Glomerular visceral epithelial cell (primary cell): Measurements from ENCODE around the gene RXRA.

Experiments used
- DNase-seq: peaks from one replicate; pipeline ENCODE4 v3.0.0-alpha.2; 2016; ENCODE audit errors: extremely low spot score

RXRA gene

DNA sequence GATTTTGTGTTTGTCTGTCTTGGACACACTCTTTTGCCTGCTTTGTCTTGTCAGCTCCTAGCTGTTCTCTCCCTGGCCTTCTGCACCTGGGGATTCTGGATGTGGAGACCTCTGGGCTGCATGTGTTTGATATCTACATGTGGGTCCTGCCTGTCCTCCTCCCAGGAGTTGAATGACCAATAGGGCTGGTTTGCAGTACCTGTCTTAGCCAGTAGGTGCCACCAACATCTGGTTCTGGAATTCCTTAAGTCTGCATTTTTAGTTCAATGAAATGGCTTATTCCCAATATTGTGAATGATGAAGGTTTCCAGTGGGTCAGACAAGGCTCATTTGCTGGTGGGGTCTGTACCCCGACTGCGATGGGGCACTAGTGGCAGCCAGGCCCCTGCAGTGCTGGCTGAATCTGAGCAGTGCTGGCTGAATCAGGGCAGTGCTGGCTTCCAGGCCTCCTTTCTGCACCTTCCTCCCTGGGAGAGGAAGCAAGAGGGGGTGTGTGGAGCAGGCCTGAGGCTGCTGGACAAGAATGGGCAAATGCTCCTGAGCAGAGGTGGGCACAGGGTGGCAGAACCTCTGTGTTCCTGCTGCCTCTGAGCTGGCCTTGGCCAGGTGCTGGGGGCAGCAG, 73.3 kb downstream of the RXRA start:
- no peak for DNase-seq

DNA sequence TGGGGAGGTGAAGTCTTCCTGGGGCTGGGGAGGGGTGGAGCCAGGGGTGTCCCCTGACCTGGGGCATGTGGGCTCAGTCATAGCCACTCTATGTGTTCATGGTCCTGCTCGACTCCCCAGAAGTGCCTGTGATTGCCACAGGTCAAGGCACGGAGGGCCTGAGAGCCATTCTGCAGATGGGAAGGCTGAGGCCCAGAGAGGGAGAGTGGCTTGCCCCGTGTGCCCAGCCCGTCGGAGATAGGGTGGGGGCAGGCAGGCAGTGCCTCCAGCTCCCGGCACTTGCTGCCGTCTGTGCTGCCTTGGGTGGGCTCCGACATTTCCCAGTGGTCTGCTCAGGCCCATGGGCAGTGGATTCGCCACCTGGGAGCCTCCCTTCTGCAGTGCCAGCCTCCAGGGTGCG, 74.0 kb downstream of the RXRA start:
- DNase-seq: no peak

DNA sequence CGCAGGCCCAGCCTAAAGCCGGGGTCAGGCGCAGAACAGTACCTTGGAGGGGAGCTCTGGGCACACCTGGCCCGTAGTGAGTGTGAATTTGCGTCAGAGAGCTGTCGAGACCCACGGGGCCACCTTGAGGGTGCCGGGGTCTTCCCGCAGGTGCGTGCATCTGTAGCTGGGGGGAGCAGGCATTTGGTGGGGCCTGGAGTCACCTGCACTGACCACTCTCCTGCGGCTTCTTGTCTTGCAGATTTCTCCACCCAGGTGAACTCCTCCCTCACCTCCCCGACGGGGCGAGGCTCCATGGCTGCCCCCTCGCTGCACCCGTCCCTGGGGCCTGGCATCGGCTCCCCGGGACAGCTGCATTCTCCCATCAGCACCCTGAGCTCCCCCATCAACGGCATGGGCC, 75.1 kb downstream of the RXRA start:
- no peak for DNase-seq

DNA sequence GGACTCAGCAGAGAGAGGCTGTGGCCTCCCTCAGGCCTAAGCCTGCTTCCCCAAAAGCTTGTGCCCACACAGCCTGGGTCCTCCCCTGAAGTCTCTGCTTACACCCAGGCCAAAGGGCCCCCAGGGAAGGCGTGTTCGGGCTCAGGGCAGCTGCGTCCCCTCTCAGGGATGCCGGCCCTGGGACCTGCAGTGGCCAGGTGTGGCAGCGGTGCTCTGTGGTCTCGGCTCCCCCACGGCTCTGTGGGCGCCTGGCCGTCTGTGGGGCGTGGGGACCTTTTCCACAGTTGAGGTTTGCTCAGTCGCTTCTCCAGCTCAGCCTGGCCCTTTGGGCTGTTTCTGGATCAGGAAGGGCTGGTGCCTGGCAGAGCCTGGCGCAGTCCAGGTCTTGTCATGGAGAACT, 75.9 kb downstream of the RXRA start:
- DNase-seq: no peak

DNA sequence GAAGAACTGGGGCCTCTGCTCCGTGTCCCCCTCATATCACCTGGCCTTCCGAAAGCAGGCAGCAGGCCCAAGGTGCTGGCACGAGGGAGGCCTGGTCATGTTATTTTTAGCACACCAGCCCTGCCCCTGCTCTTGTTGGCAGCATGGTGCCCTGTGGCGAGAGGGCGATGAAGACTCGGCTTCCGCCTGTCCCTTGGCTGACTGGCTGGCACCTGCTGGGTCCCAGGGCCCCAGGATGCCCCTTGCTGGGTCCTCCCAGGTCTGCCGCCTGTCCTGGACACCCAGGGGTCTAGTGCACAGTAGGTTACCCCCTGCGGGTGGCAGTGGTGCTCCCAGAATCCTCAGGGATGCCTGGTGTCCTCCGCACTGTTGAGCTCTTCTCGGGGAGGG, 77.0 kb downstream of the RXRA start:
- no peak for DNase-seq

DNA sequence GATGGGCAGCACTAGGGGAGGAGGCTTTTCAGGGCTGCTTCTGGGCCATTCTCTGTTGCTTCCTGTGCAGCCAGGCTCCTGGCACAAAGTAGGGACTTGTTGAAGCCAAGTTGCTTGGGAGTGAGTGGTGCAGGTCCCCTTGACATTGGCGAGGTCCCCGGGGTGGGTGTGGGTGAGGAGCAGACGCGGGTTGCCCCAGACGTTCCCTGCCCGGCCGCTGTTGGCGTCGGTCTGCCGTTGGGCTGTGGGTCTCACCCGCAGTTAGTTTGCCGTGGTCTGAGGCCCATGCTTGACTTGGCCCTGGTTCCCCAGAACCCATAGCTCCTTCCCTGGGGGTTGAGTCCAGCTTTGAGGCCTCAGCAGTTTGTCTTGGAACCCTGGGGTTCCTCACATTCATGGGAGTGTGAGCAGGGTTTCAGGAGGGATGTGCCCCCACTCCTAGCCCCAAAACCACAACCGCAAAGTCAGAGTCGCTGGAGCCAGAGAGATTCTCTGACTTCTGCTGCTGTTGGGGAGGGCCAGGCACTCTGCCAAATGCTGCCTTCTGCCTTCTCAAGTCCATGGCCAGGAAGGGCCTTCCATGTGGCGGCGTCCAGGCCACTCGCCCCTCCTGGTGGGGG, 77.5 kb downstream of the RXRA start:
- peak; percentile 84 for DNase-seq

DNA sequence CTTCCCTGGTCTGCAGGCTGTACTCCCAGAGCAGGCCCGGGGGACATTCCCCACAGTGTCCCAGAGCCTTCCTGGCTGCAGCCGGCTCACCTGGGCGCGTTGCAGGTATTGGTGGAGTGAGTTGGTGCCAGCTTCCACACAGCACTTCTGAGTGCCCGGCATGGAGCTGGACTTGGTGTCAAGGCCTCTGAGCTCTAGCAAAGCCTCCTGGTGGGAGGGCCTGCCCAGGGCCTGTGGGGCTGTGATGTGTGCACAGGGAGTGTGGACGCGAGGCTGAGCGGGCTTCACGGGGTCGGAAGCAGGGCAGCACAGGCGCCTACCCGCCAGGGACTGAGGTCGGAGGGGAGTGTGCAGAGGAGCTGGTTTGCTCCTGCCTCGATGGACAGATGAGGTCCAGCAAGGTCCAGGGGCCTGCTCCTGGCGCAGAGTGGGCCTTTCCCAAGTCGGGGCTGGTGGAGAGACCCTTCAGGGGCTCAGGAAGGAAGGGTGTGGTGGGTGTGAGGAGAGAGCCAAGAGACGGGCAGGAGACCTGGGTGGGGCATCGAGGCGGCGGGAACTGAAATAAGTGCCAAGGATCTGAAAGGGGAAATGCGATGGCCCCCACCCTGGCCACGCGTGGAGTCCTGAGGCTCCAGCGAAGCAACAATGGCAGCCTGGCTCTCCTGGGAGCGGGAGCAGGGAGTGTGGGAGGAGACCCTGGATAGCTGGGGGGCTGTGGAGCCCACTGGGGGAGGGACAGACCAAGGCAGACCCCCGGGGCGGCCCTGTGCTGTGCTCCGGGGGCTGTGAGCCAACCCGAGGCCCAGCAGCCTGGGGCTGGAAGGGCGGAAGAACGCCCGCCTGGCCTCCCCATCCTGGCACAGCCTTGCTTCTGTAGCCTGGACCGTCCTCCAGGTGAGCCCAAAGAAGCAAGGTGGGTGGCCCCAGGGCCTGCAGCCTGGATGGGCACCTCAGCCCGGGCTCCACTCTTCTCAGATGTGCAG, 78.4 kb downstream of the RXRA start:
- no peak for DNase-seq

DNA sequence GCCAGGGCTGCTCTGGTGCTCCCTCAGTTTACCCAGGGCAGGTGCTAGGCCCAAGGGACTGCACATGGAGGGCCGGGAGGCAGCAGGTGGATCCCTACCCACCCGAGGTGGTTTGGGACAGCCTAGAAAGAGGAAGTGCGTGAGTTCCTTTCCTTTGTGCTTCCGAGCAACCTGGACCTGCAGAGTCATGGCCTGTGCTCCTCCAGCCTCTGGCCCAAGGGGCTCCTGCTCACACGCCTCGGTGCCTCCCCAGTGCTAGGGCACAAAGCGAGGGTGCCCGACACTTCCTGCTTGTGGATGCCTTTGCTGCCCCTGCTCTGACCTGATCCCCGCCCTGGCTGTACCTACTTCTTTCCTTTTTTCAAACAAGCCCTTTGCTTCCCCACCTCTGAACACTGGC, 79.3 kb downstream of the RXRA start:
- DNase-seq: no peak

DNA sequence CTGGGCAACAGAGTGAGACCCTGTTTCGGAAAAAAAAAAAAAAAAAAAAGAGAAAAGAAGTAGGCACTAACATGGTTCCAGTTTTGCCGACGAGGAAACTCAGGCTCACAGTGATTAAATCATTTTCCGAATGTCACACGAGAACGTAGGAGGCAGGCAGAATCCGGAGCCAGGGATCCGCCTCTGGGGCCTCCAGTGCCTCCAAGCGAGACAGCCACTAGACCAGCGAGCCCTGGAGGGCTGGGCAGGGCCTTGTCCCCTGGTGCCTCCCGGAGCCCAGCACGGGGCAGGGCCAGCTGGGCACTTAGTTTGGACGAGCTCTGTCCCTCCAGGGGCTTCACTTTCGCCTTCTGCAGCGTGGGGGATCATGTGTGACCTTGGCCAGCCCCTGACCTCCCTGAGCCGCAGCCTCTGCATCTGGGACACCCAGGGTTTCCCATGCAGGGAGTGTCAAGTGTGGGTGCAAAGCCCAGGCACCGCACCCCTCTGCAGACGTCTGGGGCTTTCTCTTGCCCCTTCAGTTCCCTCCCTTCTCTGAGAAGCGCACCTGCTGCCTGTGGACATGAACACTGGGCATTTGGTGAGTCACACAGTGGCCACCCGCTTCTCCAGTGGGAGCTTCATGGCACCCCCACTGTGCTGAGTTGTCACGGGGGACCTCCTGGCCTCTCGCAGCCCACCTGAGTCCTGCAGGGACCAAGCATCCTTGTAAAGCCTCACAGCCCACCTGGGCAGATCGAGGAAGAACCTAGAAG, 80.3 kb downstream of the RXRA start:
- no peak for DNase-seq

DNA sequence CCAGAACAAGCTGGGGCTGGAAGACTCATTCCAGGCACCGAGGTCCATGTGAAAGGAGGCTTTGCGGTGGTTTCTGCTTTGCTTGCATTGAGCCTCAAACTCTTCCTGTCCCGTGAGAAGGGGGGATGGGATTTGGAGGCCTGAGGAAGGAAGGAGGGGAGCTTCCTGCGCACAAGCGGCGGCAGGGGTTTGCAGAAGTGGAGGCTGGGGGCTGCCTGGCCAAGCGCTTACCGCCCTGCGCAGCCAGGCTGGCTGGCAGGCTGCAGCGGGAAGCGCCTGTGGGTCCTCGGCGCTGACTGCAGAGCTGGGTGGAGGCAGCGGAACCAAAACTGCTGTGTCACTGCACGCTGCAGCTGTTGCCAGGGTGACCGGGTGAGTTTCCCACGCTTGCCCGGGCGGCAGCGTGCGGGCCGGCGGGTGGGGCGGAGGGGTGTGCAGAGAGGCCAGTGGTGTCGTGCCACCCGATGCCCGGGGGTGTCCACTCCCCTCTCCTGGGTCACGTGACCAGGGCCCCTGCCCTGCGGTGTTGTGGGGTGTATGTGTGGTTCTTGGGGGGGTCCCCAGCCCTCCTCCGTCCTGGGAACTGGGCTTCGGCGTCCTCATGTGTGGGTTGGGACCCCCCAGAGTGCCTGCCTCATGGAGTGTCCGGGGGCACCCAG, 81.0 kb downstream of the RXRA start:
- DNase-seq: peak; percentile 90

DNA sequence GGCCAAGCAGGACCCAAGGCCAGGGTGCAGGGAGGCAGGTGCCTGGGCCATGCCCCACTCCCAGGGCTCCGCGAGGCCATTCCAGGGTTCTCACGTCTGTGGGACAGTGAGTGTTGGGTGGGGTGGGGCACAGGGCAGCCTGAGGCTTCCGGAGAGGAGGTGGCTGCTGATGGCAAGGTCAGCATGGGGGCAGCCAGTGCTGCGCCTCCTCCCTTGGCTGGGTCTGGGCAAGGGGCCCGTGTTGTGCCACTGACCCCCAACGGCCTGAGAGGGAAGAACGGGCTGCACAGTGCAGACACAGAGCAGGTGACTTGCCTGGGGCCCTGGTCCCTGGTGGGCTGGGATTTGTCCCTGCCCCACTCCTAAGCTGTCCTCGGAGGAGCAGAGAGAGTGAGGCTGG, 82.1 kb downstream of the RXRA start:
- no peak for DNase-seq

DNA sequence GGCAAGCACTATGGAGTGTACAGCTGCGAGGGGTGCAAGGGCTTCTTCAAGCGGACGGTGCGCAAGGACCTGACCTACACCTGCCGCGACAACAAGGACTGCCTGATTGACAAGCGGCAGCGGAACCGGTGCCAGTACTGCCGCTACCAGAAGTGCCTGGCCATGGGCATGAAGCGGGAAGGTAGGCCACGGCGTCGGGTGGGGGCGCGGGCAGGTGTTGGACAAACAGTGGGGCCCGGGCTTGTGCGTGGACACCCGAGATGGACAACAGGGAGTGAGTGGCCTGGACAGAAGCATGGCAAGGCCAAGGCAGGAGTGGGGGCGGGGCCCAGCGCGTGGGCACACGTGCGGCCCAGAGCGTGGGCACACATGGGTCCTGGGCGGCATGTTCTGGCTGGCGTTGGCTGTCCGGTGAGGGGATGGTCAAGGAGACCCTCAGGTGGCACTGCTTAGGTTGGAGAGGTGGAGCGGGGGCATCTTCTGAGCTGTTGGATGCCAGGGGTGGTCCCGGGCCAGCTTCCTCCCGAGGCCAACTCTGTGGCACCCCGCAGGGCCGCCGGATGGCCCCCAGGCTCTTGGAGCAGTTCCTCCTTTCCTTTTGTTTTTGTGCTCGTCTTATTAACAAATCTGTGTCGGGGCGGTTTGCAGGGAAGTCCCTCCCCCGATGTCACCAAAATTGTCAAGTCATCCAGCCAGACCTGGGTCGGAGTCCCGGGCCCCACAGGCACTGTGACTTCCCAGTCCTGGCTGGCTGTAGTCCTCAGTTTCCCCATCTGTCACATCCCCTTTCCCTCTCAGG, 82.9 kb downstream of the RXRA start:
- no peak for DNase-seq

DNA sequence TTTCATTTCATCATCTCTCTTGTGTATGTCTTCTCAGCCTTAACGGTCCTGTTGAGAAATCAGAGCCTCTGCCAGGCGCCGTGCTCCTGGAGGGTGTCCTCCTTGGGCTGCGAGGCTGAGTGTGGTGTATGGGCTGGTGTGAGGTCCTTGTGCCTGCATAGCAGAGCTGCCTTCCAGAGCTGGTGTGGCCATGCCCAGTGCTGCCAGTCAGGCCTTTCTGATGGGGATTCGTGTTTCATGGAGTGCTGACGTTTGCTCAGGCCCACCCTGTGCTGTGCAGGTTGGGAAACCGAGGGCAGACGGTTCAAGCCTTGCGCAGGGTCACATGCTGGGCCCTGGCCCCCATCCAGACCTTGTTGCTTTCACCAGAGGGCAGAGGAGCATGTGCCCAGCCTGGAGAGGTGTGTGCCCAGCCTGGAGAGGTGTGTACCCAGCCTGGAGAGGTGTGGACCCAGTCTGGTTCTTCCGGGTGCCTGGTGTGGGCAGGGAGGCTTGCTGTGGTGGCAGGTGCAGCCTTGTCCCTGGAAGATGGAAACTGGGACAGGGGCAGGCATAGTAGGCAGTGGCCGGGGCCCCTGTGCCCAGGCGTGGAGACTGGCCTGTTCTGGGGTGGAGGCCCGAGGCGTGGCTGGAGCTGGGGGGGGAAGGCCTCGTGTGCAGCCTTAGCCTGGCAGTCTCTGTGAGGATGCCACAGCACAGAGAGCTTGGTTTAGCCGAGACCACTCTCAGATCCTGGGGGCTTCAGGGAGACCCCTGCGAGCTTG, 84.0 kb downstream of the RXRA start:
- DNase-seq: no peak

DNA sequence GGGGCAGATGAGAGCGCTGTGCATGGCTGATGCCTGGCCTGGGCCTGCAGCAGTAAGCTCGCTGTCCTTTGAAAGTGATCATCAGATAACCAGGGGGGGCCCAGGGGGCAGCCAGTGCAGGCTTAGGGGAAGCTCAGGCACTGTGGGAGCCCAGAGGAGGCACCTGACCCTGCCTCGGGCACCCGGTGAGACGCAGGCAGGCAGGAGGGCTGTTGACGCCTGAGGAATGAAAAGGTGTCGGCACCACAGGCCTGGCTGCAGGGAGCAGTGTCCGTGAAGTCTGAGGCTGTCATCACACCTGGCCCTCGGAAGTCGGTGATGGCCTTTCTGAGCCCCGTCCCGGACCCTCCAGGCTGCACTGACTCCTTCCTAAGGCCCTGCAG, 84.6 kb downstream of the RXRA start:
- DNase-seq: no peak

DNA sequence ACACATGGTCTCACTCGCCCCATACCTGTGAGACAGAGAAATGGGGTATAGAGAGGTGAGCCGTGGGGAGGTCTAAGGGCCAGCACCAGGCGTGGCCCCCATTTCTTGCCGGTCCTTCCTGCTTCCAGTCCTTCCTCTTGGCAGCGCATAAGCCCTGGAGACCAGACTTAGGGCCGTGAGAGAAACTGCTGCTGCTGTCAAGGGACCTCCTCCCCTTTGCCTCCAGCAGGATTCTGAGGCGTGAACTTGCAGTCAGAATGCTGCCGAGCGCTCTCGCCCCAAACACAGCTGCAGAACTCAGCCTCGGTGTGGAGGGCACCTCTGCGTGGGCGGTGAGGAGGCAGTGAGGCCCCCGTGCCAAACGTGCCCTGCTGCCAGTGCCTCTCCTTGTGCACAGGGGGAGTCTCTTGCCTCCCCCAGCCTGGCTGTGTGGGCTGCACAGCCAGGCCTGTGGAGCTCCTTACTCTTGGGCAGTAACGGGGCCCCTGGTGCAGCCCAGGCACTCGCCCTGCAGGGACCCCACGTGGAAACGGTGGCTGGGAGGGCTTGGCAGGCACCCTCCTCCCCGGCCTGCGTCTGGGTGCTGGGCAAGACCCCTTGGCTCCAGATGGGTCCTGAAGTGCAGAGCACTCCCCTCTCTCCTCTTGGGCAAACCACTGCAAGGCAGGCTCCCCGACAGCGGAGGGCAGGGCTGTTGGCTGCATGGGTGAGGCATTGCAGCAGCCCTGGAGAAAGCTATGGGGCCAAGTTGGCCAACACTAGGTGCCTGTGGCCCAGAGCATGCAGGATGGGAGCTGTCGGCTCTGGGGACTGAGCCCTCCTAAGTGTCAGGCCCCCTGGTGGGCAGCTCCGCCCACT, 85.4 kb downstream of the RXRA start:
- DNase-seq: no peak

DNA sequence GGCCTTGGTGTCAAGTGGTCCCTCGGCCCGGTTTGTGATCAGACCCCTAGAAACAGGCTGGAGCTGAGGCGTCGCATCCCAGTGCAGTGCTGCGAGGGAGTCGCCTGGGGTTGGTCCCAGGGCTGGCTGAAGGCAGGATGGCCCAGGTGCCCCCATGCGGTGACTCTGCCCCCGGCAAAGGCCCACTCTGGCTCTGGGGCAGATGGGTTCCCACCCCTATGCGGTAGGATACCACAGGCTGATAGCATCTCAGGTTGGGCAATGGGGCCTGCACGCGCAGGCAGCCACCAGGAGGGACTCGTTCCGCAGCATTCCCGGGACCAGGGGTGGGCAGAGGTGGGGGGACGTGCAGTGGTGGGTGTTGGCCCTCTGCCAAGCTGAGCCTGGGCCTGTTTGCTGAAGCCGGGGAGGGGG, 86.0 kb downstream of the RXRA start:
- no peak for DNase-seq

DNA sequence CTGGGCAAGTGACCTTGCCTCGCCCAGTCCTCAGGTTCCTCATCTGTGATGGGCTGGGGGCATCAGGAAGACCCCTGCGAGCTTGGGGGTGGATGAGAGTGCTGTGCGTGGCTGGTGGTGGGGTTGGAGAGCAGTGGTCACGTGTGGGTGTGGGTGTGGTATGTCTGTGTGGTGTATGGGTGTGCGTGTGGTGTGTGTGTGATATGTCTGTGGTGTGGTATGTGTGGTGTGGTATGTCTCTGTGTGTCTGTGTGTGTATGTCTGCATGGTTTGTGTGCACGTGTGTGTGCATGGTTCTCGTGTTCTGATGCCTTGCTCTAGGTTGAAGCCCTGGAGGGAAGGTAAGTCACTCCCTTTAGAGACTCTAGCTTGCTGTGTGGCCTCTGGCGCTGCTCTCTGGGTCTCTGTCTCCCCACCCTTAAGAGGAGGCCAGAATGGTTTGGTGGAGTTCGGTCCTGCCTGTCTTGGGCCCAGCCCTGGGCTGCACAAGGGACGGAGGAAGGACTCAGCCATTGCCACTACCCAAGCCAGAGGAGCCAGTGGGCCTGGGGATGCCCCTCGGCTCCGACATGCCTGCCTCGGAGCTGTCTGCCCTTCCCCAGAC, 87.0 kb downstream of the RXRA start:
- no peak for DNase-seq

DNA sequence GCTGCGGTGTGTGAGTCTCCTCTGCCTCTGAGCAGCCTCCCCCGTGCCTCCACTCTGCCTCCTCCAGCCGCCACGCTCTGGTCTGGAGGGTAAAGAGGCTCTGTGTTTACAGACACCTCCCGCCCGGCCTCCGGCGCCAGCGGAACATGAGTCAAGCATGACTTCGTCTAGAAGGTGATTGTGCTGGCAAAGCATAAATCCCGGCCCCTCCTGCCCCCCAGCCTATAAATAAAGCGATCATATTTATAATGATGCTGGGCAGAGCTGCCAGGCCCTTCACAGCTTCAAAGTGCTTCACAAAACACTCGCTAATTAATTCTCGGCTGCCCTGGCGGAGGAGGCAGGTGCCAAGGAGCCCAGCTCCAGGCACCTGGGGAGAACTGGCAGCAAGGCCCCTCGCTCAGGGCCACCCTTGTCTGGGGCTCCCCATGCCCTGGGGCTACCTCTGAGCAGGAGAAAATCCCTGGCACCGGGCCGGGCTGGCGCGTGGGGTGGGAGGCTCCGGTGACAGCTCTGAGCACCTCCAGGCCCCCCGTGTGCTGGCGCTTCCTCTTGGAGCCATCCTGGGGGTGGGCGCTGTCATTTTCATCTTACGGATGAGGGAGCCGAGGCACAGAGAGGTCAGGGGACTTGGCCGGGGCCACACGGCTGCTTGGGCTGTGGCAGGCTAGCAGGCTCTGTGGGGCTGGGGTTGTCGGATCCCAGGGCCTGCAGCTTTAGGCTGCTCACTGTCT, 87.8 kb downstream of the RXRA start:
- peak; percentile 74 for DNase-seq
